HFF-Myc (cell line): ENCODE measurements around the gene NEDD4L.

Source experiments
- DNase-seq: peaks from one replicate; pipeline ENCODE4 v3.0.0-alpha.2; 2011; ENCODE audit warnings: low read depth; ENCODE audit errors: extremely low read depth
- H3K4me3 ChIP-seq: replicated peaks from 2 replicates; pipeline ENCODE4 v1.5.1; 2011; ENCODE audit warnings: low read depth, mild to moderate bottlenecking, control low read depth, low read length
- TF ChIP-seq, protein P1 (sequence below): IDR thresholded peaks from 2 replicates; pipeline ENCODE4 v1.5.1; 2012; ENCODE audit warnings: mild to moderate bottlenecking, low read depth, low read length, control low read depth; ENCODE audit errors: missing control alignments

NEDD4L gene

DNA sequence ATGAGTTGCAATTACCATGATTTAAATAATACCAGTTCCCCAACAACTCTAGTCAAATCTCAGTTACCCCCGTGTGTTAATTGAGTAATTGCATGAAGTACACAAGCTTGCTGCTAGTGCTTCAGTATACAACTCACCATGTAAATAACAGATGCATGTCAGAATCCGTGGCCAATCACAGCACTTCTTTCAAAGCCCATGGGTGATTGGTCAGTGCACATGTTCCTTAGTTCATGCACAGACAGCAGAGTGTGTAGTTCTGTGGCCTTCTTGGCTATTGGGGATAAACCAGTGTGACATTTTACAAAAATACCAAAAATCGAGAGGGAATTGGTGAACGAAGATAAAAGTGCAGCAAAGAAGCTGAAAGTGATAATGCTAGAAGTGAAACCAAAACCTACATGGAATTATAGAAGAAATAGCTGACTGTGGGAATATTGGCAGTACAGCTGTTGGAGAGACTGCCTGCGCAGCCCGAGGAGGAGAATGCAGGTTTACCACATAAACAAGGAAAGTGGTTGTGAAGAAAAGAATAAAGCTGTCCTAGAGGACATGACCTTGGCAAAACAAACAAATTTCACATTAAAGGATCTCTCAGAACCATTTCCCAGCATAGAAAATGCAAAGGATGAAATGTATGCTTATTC is 59.4 kb downstream of the NEDD4L start:
- no peak overlapping the region for H3K4me3 ChIP-seq
- DNase-seq = no peak
- TF ChIP-seq, protein P1, sequence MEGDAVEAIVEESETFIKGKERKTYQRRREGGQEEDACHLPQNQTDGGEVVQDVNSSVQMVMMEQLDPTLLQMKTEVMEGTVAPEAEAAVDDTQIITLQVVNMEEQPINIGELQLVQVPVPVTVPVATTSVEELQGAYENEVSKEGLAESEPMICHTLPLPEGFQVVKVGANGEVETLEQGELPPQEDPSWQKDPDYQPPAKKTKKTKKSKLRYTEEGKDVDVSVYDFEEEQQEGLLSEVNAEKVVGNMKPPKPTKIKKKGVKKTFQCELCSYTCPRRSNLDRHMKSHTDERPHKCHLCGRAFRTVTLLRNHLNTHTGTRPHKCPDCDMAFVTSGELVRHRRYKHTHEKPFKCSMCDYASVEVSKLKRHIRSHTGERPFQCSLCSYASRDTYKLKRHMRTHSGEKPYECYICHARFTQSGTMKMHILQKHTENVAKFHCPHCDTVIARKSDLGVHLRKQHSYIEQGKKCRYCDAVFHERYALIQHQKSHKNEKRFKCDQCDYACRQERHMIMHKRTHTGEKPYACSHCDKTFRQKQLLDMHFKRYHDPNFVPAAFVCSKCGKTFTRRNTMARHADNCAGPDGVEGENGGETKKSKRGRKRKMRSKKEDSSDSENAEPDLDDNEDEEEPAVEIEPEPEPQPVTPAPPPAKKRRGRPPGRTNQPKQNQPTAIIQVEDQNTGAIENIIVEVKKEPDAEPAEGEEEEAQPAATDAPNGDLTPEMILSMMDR = no peak

GRCh38 chr18:58104096-58104495 is 60.1 kb downstream of the NEDD4L start:
- DNase-seq = no peak
- TF ChIP-seq, protein P1 = no peak
- H3K4me3 ChIP-seq = no peak overlapping the region

GRCh38 chr18:58105206-58105887 is 61.3 kb downstream of the NEDD4L start:
- TF ChIP-seq, protein P1 = no peak
- no peak for DNase-seq
- no peak overlapping the region for H3K4me3 ChIP-seq

DNA sequence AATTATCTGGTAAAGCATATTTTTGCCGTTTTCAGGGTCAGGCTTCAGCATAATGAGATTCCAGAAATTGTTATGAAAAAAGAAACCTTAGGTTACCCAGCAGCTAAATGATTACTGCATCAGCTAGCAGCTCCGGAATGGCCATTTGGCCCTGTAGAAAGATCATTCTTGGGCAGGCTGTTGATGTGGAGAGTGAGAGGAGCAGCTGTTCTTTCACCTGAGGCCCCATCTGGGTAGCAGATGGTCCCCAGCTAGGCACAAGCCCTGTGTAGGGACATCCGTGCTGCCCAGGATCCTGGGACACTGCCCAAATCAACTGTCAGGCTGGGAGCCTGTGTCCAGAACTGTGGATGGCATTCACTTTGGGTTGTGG is 61.8 kb downstream of the NEDD4L start:
- DNase-seq = no peak
- no peak overlapping the region for H3K4me3 ChIP-seq

DNA sequence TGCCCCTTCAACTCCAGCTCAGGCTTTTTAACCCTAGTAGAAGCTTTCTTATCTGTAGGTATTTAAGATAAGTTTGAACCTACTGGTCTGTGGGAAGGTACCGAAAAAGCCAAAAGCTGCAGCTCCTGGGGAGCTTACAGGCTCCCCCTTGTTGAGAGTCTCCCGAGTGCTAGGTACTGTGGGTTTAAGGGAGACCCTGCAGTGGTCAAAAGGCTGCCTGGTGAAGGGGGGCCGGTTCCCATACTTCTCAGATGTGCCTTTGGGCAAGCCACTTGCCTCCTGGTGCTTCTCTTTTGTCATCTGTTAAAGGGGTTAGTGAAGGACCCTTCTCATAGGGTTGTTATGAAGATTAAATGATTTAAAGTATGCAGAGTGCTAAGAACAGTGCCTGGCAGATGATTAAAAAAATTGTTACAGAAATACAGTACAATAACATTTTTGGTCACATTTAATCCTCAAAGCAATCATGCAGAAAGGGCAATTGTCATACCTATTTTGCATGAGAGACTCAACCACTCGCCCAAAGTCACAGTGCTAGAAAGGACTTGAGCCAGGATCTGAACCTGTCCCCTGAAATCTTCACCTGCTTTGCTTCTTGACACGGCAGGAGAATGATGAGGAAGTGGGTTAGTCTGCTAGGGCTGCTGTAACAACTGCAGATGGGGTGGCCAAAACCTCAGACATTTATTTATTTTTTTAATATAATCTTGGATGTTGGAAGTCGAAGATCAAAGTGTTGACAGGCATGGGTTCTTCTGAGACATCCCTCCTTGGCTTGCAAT is 62.5 kb downstream of the NEDD4L start:
- TF ChIP-seq, protein P1 = no peak
- H3K4me3 ChIP-seq = no peak overlapping the region
- DNase-seq = no peak

More for the DNA sequence above, 61.8 kb downstream of the NEDD4L start:
- TF ChIP-seq, protein P1 = no peak

GRCh38 chr18:58109256-58109655 is 65.2 kb downstream of the NEDD4L start:
- H3K4me3 ChIP-seq = no peak overlapping the region
- no peak for DNase-seq
- TF ChIP-seq, protein P1 = no peak
